DMS79 (cell line): Measurements from ENCODE around the gene MYBBP1A.

Experiments used
- DNase-seq: peaks from one replicate; lab custom pipeline; 2025; lab: John Stamatoyannopoulos, UW

The MYBBP1A gene

DNA sequence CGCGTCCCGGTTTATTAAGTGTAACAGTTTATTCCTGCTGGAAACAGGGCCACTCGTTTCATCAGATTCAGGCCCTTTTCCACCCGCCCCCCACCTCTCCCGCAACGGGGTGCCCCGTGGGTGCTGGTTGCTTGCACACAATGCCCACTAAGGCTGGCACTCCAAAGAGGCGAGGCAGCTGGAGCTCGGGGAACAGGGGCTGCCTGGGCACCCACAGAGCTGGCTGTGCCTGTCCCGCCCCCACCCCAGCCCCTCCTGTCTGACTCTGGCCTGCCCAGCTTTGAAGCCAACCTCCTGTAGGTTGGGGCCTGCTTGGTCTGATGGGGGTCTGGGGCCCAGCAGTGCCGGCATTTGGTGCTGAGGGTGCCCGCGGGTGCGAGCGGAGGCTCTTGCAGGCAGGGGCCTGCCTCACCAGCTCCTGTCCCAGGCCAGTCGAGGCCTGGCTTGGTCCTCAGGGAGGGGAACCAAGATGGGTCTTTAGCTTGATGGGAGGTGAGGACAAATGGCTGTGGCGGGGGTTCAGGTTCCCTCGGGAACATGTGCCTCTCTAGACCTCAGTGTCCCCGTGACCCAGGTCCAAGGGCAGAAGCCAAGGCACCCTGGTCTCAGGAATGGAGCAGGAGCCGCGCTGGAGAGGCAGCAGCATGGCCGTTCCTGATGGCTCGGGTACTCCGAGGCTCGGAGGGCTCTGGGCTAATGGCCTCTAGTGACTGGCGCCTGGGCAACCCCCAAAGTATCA is 20.1 kb downstream of the MYBBP1A start:
- DNase-seq: no peak

DNA sequence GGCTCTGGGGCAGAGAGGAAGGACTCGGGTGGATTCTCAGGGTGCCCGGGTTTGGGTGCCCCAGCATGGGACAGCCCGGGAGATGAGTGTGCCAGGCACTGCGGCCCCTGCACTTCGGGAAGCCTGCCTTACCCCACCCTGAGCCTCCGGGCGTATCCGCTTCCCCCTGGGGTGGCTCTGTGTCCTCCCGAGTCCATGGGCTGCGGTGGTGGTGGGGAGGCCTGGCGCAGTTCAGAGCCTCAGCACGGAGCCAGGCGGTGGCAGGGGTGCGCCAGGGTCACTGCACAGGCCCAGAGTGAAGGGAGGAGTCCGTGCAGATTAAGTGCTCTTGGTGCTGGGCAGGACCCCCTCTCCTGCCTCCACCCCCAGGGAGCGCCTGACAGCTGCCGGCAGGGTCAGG is 20.7 kb downstream of the MYBBP1A start:
- DNase-seq: no peak

DNA sequence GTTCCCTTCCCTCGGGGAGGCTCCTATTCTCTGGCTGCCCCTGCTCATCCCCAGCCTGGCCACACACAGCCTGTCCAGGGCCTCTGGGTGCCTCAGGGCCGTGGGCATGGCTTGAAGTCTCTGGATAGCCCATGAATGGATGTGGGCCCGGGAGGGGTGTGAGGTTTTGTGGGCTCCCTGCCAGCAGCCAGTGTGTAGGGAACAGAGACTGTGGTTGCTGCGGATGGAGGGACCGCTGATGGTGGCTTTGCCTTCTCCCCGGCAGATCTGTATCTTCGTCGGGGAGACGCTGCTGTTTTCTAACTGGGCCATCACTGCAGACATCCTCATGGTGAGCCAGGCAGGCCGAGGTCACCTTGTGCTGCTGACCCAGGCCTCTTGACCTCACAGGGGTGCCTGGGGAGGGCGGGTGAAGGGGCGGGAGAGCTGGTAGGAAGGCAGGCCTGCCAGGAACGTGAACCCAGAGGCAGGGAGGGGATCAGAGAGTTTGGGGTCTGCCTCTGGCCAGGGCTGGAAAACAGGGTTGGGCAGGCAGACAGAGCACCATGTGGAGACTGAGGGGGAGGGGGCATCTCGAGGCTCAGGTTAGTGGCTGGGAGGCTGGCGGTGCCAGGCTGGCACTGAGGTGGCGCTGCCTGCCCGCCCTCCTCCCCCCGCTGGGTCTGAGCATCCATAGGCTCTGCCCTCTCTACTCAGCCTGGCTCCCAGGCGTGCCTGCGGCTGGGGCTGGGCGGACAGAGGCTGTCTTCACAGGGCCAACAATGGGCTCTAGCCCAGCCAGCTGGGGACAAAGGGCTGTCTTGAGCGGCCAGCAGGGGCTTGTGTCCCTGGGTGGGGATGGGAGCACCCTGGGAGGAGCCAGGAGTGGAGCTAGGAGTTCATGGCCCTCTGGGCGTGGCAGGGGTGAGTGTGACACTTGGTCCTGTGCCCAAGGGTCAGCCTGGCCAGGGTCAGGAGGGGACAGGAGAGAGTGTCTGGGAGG is 21.4 kb downstream of the MYBBP1A start:
- no peak for DNase-seq

DNA sequence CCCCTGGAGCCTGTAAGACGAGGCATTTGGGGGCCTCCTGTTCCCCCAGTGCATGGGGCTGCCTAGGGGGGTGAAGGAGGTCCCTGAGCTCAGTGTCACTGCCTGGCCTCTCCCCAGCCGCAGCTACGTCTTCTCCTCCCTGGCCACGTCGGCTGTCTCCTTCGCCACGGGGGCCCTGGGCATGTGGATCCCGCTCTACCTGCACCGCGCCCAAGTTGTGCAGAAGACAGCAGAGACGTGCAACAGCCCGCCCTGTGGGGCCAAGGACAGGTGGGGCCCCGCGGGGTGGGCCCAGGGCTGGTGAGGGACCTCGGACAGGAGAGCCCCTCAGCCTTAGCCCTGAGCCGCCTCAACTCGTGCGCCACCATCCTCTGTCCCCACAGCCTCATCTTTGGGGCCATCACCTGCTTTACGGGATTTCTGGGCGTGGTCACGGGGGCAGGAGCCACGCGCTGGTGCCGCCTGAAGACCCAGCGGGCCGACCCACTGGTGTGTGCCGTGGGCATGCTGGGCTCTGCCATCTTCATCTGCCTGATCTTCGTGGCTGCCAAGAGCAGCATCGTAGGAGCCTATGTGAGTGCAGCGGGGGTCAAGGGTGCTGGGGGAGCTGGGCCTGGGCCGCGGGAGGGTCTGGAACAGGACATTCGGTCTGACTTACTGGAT is 22.2 kb downstream of the MYBBP1A start:
- DNase-seq: no peak

DNA sequence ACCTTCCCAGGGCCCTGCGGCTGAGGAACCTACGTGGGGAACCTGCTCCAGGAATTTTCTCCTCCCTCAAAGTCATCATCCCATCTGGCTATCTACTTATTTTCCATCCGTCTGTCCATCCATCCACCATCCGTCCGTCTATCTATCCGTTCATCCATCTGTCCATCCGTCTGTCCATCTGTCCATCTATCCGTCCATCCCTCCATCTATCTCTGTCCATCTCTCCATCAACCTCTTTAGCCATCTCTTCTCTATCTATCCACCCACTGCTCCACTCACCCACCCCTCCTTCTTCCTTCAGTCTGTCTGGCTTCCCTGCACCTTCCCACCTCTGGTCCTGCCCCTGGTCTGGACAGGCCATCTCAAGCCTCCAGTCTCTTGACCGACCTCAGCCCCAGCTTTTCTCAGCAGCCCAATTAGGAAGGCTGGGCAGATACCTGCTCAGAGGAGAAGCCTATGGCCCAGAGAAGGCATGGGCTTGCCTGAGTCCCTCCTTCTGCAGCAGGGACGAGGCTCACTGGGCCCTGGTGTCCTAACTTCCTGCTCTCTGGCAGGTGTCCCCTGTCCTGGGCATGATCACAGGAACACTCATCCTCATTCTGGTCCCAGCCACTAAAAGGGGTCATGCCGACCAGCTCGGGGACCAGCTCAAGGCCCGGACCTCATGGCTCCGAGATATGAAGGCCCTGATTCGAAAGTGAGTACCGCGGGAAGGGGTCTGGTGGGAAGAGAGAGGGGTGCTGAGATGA is 23.0 kb downstream of the MYBBP1A start:
- DNase-seq: no peak

DNA sequence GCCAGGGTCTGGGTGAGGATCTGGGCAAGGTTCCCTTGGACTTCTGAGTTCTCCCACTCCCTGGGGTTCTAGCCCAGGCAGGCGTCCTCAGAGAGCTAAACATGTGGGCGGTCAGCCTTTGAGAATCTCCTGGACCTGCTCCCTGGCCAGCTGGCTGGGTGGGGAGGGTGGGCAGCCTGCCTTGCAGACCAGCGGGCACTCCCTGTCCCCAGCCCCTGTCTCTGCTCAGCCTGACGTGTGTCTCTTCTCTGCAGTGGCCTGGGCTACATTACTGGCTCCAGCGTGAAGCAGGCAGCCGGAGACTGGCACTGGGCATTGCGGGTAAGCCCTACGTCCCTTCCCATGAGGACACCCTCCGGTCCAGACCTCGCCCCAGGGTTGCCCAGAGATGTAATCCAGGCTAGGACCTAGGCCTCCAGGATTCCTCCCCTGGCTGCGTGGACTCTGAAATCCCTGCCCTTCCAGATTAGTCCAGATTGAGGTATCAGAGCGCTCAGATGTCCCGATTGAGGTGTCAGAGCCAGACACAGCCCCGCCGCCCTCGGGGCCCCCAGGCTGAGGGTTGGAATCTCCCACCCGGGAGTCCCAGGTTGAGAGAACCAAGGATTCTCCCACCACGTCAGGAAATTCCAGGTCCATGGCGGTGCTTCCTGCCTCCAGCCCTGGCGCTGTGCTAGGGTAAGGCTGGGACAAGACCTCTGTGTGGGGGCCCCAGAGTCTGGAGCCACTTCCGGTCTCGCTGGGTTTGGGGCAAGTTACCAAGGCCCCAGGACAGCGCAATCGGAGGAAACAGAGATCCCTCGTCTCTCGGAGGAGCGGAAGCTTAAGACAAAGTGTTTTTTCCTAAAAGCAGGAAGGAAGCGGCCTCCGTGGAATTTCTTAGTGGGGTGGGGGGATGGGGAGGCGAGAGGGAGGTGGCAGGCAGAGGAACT is 24.1 kb downstream of the MYBBP1A start:
- DNase-seq: no peak

DNA sequence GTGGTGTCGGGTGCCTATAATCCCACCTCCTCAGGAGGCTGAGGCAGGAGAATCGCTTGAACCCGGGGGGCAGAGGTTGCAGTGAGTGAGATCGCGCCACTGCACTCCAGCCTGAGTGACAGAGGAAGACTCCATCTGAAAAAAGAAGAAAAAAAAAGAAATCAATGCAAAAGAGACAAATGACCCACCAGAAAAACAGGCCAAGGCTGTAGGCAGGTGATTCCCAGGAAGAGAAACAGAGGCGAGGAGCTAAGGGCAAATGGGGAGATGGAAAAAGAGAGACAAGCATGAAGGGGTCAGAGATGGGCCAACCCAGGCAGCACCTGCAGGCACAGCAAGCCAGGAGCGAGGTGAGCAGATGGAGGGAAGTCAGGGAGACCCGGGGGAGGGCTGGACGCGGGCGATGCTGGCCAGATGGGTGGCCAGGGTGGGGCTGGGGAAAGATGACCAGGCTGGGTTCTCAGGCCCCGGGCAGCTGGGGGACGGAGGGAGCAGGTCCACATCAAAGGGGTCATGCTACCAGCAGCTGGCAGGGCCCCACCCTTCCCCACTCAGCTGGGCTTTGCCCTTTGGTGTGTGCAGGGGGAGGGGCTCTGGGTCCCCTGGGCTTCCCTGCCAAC is 25.5 kb downstream of the MYBBP1A start:
- DNase-seq: no peak

DNA sequence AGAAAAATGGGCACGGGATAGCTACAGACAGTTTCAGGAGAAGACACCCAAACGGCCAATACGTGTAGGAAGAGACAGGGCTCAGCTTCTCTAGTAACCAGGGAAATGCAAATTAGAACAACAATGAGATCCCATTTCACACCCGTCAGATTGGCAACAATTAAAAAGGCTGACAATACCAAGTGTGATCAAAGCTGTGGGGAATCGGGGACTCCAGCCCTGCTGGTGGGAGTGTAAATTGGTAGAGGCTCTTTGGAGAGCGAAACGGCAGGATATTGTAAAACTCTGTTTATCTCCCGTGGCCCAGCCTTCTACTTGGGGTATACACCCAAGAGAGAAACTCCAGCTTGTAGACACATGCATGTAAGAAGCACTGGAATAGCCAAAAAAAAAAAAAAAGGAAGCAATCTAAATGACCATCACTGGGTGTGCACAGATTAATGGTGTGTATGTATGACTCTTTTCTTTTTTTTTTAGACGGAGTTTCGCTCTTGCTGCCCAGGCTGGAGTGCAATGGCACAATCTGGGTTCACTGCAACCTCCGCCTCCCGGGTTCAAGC is 27.5 kb downstream of the MYBBP1A start:
- no peak for DNase-seq

DNA sequence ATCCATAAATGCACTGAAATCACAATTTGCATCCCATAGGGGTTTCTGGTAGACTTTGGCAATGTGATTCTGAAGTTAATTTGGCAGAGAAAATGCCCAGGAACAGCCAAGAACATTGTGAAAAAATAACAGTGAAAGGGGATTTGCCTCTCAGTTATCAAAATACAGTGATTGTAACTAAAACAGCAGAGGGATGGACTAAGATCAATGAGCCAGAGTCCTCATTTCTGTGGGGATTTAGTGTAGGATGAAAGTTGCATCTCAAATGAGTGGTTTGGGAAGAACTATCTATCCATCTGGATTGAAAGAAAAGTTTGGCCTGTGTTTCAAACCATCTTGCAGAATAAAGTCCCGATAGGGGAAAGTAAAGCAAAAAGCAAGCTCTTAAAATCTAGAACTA is 28.1 kb downstream of the MYBBP1A start:
- no peak for DNase-seq

DNA sequence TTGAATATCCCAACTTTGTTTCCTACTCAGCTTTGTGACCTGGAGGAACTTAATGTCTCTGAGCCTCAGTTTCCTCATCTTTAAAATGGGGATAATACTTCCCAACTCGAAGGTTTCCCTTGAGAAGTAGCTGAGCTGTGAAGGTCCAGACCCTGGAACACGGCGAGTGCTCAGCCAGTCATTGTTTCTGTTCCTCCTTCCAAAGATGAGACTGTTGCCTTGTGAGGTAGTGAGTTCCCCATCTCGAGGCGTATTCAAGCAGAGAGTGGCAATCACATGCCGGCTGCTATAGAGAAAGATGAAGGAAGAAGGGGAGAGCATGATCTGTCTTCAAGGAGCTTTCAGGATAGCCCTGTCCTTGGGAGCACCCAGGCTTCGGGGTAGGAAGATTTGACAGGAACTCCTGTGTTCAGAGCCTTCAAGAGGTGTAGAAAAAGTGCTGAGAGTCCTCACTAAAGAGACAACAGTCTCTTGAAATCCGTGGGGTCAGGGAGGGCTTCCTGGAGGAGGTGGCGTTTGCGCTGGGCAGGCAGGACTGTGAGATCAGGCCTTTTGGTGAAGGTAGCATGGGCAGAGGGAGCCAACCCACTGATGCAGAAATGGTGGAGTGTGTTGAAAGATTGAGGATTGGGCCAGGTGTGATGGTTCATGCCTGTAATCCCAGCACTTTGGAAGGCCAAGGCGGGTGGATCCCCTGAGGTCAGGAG is 29.3 kb downstream of the MYBBP1A start:
- DNase-seq: no peak

DNA sequence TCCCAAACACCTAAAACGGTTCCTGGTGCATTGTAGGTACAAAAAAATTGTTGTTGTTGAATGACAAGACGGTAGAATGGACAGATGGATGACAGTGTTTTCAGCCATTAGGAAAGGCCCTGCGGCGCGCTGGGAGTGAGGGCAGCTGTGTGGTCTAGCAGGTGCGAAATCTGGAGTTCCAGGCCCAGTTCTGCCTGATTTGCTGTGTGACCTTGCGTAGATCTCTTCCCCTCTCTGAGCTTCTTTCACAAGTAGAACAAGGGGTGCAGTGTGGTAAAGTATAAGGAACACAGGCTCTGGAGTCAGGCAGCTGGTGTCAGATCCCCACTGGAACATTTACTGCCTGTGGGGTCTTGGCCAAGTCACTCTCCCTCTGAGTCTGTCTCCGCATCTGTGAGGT is 31.2 kb downstream of the MYBBP1A start:
- no peak for DNase-seq

DNA sequence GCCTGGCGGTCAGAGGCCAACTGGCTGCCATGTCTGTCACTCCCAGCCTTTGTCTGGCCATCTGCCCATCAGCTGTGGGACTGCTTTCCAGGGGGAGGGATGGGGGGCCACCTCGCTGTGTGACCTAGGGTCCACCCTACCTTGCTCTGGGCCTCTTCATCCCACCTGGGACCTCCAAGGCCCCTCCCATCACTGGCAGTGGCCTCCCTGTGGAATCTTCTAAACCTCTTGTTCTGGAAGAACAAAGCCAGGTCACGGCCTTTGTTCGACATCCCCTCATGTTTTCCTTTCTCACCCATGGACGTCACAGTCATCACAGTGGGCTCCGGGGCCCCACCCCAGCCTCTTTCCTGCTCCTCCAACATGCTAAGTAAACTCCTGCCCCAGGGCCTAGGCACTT is 32.5 kb downstream of the MYBBP1A start:
- no peak for DNase-seq

DNA sequence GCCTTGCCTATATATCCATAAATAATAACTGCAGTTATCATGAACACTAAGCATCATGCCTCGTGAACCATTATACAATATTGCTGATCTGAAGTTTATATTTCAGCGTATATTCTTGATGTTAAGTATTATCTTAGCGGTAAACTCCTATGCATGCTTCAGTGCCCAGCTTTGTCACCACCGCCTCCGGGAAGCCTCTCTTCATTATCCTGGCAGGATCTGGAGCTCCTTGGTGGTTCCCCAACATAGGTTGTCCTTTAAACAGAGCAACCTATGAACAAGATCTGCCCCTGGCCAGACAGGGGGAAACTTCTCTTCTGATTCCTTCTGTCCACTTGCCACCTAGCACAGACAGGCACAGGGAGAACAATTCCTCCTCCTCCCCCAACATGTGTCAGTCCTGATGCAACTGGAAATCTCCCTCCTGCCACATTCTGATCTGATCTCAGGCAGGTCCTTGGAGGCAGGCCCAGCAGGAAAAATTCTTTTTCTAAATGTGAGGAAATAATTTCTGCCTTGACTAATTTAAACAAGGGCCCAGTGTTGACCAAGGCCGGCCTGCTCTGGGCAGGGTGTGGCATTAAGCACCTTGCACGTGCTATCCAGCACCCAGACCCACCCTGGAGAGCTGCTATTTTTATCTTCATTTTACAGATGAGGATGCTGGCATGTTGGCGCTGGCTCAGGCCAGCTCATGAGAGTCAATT is 34.1 kb downstream of the MYBBP1A start:
- DNase-seq: no peak

DNA sequence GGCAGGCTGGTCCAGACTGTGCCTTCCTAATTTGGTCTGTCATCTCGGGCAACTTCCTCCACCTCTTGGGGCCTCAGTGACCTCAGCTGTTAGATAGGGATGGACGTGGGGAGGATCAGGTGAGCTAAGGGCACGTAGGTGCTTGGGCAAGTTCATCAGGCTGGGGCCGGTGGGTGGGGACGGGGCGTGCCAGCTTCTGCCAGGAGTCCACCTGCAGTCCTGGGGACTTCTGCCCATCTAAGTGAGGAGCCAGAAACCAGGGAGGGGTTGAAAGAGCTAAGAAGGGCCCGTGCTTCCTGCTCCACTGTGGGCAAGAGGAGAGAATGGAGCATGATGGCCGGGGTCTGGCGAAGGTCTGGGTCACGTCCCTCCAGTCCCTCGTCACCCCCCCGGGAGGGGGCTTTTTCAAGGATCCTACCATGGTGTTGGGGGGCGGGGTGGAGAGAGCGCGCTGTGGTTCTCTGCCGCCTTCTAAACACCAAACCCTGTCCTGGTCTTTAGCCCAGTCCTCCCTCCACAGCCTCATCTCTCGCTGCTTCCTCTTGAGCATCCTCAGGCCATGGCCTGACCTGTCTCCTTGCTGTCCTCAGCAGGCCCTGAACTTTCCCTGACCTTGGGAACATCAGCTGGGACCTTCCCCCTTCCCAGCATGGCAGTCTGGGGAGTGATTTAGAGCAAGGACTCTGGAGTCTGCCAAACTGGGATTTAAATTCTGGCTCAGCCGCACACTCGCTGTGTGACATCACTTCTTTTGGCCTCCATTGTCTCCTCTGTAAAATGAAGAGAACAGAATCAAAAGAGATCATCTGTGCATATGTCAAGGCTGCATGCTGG is 34.9 kb downstream of the MYBBP1A start:
- no peak for DNase-seq

DNA sequence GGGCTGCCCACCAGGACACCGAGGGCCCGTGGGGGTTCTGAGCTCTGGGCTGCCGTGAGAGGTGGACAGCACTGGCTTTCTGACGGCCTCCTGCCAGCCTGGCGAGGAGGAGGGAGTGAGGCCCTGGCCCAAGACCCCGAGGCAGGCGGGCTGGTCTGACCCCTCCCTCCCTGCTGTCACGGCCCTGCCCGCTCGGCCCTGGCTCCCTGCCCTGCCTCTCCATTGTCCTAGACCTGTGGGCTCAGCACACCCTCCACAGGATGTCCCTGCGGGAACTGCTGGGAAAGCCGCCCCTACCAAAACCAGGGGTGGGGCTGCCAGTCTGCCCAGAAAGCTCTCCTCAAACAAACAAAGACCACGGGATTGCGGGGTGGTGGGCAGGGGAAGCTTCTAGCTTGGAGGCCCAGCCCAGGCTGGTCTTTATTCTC is 35.8 kb downstream of the MYBBP1A start:
- no peak for DNase-seq

DNA sequence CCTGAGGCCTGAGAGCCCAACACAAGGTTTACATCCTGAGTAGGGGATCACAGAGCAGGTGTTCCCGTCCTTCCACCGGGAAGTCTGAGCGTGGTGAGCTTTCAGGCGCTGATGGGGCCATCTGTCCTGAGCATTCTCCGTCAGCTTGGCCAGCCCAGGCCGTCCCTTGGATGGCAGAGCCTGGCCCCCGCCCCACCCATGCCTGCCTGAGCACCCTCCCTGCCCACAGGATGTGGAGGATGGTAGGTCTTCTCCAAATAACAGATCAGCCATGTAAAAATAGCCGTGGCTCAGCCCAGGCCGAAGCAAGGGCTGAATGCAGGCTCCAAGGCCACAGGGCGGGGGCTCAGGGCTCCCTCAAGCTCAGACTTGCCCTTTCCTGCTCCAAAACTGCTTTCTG is 36.3 kb downstream of the MYBBP1A start:
- no peak for DNase-seq

DNA sequence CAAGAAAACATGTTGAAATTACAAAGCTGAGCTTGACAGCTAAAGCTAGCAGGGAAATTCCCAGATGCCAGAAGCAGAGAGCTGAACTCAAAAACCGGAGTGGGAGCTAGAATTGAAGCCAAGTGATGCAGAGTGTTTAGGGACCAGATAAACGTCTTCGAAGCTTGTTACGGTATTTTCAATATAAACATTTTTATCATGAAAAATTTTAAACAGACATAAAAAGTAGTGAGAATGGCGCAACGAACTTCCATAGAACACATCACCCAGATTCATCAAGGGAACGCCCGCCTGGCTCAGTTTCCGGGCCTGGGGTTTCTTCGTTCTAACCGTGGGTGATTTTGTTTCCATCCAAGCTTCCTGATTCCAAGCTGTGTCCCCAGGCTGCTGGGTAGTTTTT is 38.4 kb downstream of the MYBBP1A start:
- DNase-seq: no peak

DNA sequence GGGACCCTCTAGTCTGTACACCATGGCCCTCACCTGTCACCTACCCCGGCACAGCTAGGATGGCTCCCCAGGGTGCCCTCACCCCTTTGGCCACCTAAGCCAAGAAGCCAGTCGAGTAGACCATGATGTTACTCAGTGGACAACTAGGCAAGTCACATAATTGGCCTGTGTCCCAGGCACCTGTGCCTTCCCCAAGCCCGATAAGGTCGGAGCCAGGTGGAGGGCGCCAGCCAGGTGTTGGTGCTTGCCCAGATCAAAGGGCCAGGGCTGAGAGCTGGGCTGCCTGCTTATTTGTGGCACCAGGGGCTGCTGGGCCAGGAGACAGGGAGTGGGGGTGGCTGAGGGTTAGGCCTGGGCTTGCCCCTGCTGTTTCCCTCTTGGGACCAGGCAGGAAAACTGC is 39.7 kb downstream of the MYBBP1A start:
- no peak for DNase-seq
